NOMO-1 treated with DMSO at 0.1 percent for 48 hours (cell line): Measurements from ENCODE around the gene DACH1.

Source experiments
- DNase-seq: peaks from one replicate; lab custom pipeline; 2025; ENCODE audit not compliant: unreplicated experiment; lab: John Stamatoyannopoulos, UW

DACH1 gene

GRCh38 chr13:71632206-71632605 is 234.8 kb downstream of the DACH1 start:
- DNase-seq, result no peak

GRCh38 chr13:71629167-71629566 is 237.8 kb downstream of the DACH1 start:
- DNase-seq, result no peak

- no peak for DNase-seq
Observed at GRCh38 chr13:71626421-71627117, 240.4 kb downstream of the DACH1 start.

DNA sequence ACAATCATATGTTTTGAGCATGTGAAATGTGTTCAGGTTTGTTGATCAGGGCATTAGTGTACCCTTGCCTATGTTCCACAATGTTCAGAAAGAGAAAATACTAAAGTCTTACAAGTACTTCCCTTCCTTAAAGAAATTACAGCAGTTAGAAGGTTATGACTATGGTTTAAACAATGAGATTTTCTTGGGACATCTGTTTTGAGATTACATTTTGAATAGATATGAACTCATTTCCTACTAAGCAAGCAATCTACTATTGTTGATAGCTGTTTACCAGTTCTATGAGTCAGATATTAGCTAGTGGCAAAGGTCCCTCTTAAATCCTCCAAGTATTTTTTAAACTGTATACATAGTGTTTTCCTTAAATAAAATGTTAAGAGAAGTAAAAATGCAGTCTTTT is 241.3 kb downstream of the DACH1 start:
- DNase-seq, result no peak

GRCh38 chr13:71624653-71625600 is 242.1 kb downstream of the DACH1 start:
- no peak for DNase-seq

DNA sequence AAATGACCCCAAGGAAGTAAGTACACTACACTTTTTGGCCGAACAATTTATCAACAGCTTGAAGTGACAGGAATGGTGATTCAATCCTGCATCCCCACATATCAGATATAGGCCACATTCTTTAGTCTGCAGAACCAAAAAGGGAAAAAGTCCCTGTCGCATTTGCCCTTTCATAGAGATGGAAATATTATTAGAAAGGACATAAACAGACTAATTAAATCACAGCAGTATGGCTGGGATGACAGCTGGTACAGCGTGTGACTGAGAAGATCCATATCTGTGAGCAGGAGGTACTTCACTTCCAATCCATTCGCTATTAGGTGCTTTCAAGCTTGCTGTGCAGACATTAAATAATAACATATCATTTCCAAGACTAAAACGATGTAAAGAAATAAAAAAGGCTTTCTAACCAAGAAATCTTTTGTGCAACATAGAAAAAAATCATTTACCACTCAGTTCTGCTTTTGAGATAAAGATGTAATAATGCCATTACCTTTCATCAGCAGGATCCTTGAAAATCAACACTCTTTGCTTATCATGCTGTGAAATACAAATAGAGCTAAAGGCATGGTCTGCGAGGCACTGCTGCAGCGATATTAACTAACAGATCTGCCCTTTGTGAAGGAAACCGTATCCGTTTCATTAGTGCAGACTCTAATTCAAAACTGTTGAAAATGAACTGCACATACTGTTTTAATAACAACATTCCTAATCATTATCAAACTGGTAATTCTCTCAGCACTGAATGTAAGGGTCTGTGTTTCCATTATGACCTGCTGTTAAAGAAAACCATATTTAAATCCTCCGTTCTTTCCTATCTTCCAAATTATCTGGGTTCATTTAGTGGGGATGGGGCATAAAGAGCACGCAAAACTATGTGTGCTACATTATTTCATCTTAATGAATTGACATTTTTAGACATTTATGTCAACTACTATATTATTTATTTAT is 245.6 kb downstream of the DACH1 start:
- DNase-seq, result no peak

GRCh38 chr13:71619096-71619495 is 247.9 kb downstream of the DACH1 start:
- no peak for DNase-seq

DNA sequence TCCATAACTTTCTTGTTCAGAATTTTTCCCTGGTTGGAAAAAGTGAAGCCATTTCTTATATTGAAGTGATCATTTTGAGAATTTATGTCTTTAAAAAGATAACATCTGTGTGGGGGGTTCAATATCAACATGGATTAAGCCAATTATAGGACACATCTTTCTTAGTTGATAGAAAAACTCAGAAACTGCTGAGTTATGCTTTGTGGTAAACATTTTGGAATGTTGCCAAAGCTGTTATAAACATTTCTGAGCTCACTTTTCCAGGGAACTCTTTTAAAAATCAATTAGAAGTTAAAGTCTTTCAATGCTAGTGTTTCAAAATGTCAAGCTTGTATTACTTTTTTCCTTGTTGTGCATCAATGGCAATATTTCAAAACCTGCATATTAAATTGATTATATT is 248.8 kb downstream of the DACH1 start:
- no peak for DNase-seq

- DNase-seq, result no peak
Observed at GRCh38 chr13:71617265-71617664, 249.7 kb downstream of the DACH1 start.

GRCh38 chr13:71613066-71613745 is 253.8 kb downstream of the DACH1 start:
- DNase-seq, result peak; percentile 68

DNA sequence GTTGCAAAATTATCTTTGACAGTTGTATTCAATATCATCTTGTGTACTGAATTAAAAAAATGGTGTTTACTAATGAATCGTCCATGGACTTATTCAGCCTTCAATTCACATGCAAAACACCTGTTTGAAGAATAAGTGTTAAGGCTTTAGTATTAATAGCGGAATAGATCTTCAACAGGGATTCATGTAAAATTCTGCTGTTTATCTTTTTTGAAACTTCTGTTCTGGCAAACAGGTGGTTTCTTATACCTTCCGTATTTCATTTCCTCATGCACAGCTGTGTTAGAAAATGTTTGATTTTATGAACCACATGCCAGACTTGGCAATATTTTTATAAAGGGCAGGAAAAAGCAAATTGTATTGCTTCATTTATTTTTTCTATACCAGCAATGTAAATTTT is 255.7 kb downstream of the DACH1 start:
- peak; percentile 32 for DNase-seq

DNA sequence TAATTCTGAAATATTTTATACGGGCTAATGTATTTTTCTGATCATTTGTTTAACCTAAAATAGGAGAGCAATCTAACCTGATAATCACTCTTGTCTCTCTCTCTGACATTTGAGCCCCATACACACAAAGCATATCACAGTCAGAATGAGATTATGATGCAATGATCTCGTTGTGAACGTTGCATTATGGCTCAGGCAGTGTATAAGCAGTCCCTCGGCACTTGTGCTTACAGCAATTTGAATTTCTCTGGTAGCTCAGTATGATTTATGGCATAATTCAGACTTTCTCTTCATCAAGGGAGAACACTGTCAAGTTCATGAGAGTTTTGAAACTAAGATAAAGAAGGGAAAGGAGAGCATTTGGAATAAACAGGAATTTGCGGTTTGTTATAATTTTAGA is 256.1 kb downstream of the DACH1 start:
- peak; percentile 59 for DNase-seq

- DNase-seq, result no peak
Observed at GRCh38 chr13:71609271-71609670, 257.7 kb downstream of the DACH1 start.

GRCh38 chr13:71607575-71607974 is 259.4 kb downstream of the DACH1 start:
- DNase-seq, result no peak

DNA sequence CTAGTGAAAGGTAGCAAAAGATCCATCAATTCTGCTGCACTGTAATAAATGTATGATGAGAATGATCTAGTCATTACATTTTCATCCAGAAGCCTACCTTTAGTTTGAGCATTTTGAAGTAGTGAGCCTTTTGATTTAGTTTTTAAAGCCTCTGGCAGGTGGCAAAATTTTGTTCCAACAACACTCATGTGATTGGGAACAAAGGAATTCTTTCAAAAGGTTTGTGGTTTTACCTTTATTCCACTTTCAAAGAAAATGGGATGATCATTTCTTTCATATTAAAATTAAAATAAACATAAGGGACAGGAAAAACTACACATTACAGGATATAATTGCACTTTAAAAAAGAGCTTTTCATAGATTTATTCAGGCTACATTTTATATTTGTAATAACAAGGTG is 260.2 kb downstream of the DACH1 start:
- DNase-seq, result no peak

DNA sequence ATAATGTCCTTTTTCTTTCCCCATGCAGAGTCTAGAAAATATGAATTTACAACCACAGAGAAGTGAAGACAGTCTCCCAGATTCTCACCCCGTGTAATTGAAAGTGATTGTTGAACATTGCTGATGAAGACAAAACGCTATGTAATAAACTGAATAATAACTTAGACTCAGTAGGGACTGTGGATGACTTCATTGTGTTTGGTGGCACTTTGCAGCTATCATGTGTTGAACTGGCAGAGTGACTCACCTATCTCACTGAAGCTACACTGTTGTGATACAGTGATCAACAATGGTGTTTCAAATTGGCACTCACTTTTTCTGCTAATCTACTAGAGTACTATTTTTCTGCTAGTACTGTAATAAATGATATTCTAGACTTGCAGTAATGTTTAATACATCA is 261.3 kb downstream of the DACH1 start:
- DNase-seq, result no peak

DNA sequence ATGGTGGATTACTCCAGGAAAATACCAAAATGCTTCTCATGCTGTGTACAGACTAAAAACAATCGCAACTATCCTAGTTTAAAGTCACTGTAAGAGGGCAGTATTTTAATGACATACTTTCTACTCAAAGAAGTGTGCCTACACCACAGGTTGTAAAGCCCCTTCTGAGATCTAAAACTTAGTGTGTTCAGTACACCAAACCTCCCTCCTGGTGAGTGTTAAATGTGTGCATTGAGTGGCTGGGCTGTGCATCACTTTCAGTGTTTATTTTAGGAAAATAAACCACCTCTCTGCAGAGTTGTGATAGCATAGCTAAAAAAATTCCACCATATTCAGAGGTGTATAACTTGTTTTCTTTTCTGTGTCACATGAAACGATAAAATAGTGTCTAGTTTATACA is 263.7 kb downstream of the DACH1 start:
- DNase-seq, result no peak

GRCh38 chr13:71602344-71602743 is 264.7 kb downstream of the DACH1 start:
- no peak for DNase-seq

GRCh38 chr13:71597150-71597549 is 269.9 kb downstream of the DACH1 start:
- no peak for DNase-seq

DNA sequence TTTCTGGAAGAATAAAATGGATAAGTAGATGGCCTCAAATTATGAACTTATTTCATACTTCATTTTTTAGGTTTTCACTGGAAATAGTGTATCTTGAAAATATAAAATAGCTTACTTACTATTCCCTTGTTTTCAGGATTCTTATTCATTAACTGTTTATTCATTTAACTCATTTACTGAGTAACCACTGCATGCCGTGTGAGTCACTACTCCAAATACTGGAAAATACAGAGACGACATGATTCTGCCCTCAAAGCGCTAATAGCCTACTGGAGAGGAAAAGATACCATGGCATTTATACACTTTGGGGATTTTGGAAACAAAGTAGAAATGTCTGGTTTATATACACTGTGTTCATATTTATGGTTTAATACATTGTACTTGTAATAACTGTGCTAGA is 270.9 kb downstream of the DACH1 start:
- DNase-seq, result no peak

DNA sequence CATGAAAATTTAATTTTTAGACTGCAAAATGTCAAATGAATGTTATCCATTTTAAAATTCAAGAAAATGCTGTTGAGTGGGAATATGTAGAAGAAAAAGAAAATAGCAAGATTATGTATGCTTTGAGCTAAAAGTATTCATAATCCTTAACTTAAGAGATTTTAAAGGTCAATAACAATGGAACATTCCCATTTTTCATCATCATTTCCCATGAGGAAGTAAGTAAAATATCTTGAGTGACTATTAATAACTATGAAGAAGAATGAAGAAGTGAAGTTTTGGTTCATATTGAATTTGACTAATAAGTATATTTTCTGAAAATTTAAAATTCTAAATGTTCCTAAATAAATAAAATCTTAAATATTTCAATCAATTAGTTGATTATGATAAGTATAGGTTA is 273.4 kb downstream of the DACH1 start:
- DNase-seq, result no peak
